ENCODE measurements around the gene ZNF335.

DNA sequence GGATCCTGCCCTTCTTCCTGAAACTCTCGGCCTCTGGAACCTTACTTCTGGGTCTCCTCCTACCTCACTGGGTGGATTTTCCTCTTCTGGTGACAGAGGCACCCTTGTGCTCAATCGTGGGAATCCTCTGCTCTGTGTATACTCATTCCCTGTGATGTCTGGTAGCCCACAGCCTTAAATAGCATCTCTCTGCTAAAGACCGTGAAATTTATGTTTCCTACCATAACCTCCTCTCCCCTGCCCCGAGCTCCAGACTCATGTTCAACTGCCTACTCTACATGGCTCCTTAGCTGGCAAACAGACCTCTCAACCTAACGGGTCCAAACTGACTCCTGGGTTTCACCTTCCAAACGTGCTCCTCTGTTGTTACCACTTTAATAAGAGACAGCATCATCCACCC is 46.6 kb upstream of the ZNF335 start:
- TF ChIP-seq, protein P1, sequence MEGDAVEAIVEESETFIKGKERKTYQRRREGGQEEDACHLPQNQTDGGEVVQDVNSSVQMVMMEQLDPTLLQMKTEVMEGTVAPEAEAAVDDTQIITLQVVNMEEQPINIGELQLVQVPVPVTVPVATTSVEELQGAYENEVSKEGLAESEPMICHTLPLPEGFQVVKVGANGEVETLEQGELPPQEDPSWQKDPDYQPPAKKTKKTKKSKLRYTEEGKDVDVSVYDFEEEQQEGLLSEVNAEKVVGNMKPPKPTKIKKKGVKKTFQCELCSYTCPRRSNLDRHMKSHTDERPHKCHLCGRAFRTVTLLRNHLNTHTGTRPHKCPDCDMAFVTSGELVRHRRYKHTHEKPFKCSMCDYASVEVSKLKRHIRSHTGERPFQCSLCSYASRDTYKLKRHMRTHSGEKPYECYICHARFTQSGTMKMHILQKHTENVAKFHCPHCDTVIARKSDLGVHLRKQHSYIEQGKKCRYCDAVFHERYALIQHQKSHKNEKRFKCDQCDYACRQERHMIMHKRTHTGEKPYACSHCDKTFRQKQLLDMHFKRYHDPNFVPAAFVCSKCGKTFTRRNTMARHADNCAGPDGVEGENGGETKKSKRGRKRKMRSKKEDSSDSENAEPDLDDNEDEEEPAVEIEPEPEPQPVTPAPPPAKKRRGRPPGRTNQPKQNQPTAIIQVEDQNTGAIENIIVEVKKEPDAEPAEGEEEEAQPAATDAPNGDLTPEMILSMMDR (IDR thresholded peaks at IDR 0.05; ENCODE audit: borderline replicate concordance, extremely low read depth, low read length, poor library complexity, severe bottlenecking) = no peak
- TF ChIP-seq EZH2 (IDR thresholded peaks at IDR 0.05; ENCODE audit: borderline replicate concordance, low read depth, low read length, severe bottlenecking) = no peak

Data from DND-41 (cell line).